Right cardiac atrium (tissue), 5 donors: ENCODE measurements around the gene BRPF3. TPM values are rescaled to one million over a fixed set of nuclear protein-coding genes. Genes with fewer than 3 reads are reported as not detected.

Source experiments
- ATAC-seq, 2 donors: fragments of 200-7000 bp; cut with Tn5 transposase; one replicate each; pipeline versions ENCODE4 v1.8.0 to v1.9.1; 2020; ENCODE audit warnings: moderate library complexity in 2 of 2, mild to moderate bottlenecking in 1 of 2
- DNase-seq, 3 donors: peaks; one replicate each; pipeline ENCODE4 v3.0.0-alpha.2; 2020
- H3K27ac ChIP-seq: one replicate; pipeline ENCODE4 v1.5.1; 2013; ENCODE audit warnings: mild to moderate bottlenecking, low read length, control low read depth, moderate library complexity
- H3K27me3 ChIP-seq: one replicate; pipeline ENCODE4 v1.6.1; 2013; ENCODE audit not compliant: control insufficient read depth, insufficient read depth
- H3K4me1 ChIP-seq: one replicate; pipeline ENCODE4 v1.6.1; 2013; ENCODE audit warnings: low read length; ENCODE audit not compliant: control insufficient read depth, insufficient read depth
- H3K4me3 ChIP-seq: one replicate; pipeline ENCODE4 v1.5.1; 2013; ENCODE audit warnings: low read length, control low read depth
- H3K9me3 ChIP-seq: one replicate; pipeline ENCODE4 v1.6.1; 2013; ENCODE audit warnings: low read length; ENCODE audit not compliant: control insufficient read depth
- WGBS: extraction: QIAGEN DNeasy Blood & Tissue Kit; methylation state at CpG from one replicate; pipeline ENCODE4 v1.1.7; 2013; 5-methylcytosine and 5-hydroxymethylcytosine counted together
- intact Hi-C, 4 donors: fragments of 100-400 bp; cut with DNase I; formaldehyde crosslinking; loops; one replicate each; pipeline versions ENCODE4 v1.11.0 to v1.14.0; 2022 to 2023
- polyA plus RNA-seq: library from polyadenylated mRNA; stranded (reverse); fragments of 200-250 nt; gene quantifications from one replicate; pipeline ENCODE4 v1.2.3, GENCODE V29; 2013
- total RNA-seq, 4 donors: library from RNA; stranded (reverse); fragmentation: NEBNext Ultra II Directional; extraction: Animal tissue kit (Norgen Biotek cat#: 25700); gene quantifications; one replicate each; pipeline ENCODE4 v1.2.1, GENCODE V29; 2021
- donor health status: healthy with polysubstance abuse.
- donor health status: DM: no; HTN: yes; CAD: no.
- donor health status: DM: no; HTN: no; CAD: no.
- donor health status: DM: no; HTN: yes; CAD: no; lungs with severe emphysema.
- donor health status: DM: yes; HTN: yes; CAD: no.

Gene BRPF3
- total and polyA plus RNA-seq, 5 donors = 13.8 to 29.8 (median 23.6) TPM

DNA sequence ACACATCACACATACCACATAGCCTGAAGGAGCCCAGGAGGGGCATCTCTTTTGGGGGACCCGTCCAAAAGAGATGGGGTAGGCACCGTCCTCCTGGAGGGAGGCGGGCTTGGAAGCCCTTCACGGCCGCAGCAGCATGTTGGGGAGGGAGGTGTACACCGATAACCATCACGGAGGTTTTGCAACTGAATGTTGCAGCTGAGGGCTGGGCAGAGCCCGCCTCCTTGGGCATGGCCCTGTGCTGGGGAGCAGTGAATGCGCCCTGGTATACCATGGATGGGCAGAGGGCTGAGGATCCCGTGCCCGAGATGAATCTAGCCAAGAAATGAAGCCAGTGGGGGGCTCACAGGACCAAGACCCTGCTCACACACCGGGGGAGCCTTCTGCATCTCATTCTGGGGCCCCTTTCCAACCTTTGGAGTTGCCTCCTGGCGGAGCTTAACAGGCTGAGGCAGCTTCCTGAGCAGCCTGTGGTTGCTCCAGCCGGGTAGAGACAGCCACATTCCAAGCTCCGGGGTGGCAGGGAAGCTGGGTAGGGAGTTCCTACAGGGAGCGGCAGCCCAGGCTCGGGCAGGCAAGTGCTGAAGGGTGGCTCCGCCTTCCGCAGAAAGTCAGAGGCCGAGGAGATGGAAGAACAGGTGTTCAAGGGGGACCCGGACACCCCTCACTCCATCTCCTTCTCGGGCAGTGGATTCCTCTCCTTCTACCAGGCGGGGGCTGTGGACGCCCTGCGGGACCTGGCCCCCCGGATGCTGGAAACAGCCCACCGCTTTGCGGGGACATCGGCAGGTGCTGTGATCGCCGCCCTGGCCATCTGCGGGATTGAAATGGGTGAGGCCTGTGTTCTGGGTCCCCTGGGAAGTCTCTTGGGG, 73.5 kb downstream of the BRPF3 start, which contains the start of gene PNPLA1:
Gene PNPLA1 (plus strand): TSS at position 227 of the 872 bp plus-strand sequence. CDS start 400 bp downstream, at position 627.
- intact Hi-C loops = no loop called here
- DNase-seq (peak in 1 of 3 donors; percentile 37), ATAC-seq (no peak)
- Histone ChIP-seq H3K4me1 (no peaks in the 10 kb centered on the region), H3K9me3 (no peaks in the 10 kb centered on the region), H3K27me3 (no peaks in the 10 kb centered on the region), H3K27ac (no peak within 1 kb of the TSS), H3K4me3 (no peak within 1 kb of the TSS)
- WGBS = 76% methylated on average over 32 of the region's 32 CpGs

DNA sequence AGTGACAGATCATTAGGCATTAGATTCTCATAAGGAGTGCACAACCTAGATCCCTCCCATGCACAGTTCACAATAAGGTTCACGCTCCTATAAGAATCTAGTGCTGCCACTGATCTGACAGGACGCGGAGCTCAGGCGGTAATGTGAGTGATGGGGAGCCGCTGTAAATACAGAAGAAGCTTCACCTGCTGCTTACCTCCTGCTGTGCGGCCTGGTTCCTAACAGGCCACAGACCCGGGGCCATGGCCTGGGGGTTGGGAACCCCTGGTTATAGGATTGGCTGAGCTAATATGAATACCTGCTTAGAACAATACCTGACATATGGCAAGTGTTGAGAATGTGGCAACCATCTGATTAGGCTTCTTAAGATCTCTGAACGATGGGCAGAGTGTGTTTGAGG, 75.7 kb downstream of the BRPF3 start:
- intact Hi-C loops = no loop called here
- ATAC-seq = no peak
- no peaks in the 10 kb centered on the region for H3K9me3 ChIP-seq
- H3K27me3 ChIP-seq = no peaks in the 10 kb centered on the region
- no peak overlapping the region for H3K4me3 ChIP-seq
- no peak for DNase-seq
- no peaks in the 10 kb centered on the region for H3K4me1 ChIP-seq
- 79% methylated on average over 8 of the region's 8 CpGs for WGBS
- H3K27ac ChIP-seq = no peak overlapping the region

DNA sequence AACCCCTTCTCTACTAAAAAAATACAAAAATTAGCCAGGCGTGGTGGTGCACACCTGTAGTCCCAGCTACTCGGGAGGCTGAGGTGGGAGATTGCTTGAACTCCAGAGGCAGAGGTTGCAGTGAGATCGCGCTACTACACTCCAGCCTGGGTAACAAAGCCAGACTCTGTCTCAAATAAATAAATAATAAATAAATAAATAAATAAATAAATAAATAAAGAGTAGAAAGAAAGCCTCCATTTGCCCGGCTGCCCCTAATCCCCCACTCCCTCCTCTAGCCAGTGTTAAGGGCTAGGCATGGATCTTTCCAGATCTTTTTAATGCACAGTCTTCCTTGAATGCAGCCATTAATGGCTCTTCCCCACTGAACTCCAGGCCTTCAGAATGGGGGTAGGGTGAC, 76.5 kb downstream of the BRPF3 start:
- Histone ChIP-seq H3K4me3 (no peak overlapping the region), H3K27ac (no peak overlapping the region), H3K9me3 (no peaks in the 10 kb centered on the region), H3K27me3 (no peaks in the 10 kb centered on the region), H3K4me1 (no peaks in the 10 kb centered on the region)
- DNase-seq (no peak), ATAC-seq (no peak)
- intact Hi-C loops = no loop called here
- 93% methylated on average over 5 of the region's 5 CpGs for WGBS

DNA sequence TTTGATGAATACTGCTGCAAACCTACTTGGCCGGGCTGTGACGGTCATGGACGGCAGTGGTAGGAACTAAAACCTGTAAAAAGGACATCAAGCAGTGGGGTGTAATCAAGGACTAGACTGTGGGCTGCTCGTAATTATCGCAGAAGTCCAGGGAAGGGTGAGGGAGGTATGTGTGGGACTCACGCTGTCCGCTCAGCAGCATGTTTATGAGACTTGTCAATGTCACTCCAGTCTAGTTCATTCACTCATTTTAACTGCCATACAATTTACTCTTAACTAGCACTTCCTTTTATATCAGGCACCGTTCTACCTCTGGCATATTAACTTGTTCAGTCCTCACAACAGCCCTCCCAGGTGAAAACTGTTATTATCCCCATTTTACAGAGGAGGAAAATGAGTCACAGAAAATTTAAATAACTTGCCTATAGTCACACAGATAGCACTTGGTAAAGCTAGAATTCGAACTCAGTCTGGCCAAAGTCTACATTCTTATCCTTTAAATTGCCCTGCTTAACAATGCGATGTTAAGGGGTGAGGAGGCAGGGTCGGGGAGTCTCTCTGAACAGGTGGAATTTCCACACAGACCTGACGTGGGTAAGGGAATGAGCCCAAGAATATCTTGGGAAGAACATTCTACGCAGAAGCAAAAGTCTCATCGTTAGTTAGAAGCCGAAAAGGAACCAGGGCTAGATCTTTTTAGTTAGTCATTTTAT, 77.4 kb downstream of the BRPF3 start:
- ATAC-seq = no peak
- H3K4me1 ChIP-seq = no peaks in the 10 kb centered on the region
- WGBS = 80% methylated on average over 15 of the region's 15 CpGs
- no peaks in the 10 kb centered on the region for H3K27me3 ChIP-seq
- H3K4me3 ChIP-seq = no peak overlapping the region
- intact Hi-C loops = no loop called here
- no peak overlapping the region for H3K27ac ChIP-seq
- H3K9me3 ChIP-seq = no peaks in the 10 kb centered on the region
- no peak for DNase-seq

DNA sequence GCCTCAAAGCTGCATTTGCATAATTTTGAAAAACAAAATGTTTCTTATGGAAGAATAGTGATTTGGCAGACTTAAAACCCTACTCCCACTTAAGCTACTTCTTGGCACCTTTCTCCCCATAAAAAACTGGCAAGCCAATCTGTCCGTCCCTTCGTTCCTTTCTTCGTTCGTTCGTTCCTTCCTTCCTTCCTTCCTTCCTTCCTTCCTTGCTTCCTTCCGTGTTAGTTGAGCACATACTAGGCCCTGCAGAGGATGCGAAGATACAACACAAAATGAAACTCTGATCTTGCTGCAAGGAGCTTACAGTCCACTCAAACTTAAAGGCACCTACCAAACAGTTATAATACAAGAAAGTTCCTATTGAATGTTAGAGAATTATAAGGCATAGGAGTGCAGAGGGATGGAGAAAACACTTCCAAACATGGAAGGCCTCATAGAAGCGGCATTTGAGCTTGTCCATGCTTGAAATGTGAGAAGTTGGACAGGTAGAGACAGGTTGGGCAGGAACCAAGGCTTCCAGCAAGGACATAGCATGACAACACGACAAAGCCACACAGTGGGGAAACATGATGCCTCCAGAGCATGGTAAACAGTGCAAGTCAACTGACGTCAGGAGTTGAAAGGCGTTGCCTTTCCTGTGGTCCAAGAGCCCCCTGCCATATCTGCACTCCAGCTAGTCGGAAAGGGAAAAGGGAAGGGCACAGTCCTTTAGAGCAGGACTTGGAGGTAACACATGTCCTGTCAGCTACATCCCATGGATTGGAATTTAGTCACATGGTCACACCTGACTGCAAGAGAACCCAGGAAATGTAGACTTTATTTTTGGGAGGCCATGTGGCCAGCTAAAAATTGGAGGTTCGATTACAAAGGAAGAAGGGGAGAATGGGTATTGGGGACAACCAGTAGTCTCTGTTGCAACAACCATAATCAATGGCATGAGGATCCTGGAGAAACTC, 80.3 kb downstream of the BRPF3 start:
- 69% methylated on average over 13 of the region's 13 CpGs for WGBS
- no peaks in the 10 kb centered on the region for H3K4me1 ChIP-seq
- no peaks in the 10 kb centered on the region for H3K27me3 ChIP-seq
- ATAC-seq (no peak), DNase-seq (no peak)
- intact Hi-C loops = no loop called here
- no peak overlapping the region for H3K4me3 ChIP-seq
- no peak overlapping the region for H3K27ac ChIP-seq
- H3K9me3 ChIP-seq = no peaks in the 10 kb centered on the region

DNA sequence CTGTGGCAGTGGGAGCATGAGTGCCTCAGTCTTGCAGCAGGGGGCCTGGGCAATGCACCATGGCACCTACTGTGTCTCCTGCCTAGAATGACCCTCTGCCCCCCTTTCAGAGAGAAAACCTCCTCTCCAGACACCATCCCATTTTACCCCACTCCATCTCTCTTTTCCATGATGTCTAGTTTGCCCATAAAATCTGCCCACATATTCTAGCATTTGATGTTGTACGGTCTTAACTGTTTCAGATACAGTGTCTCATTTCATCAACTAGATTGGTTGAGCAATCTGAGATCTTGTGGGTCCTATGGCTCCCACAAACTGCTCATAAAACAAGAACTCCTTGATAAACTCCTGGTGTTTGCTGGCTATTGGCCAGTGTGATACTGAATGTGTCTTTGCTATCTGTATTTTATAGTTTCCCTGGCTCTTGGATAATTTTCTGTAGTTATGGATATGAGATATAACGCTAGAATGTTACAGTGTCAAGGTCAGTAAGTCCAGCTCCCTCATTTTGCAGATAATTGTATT, 81.5 kb downstream of the BRPF3 start:
- 54% methylated on average over 2 of the region's 2 CpGs for WGBS
- Histone ChIP-seq H3K27me3 (no peaks in the 10 kb centered on the region), H3K4me1 (no peaks in the 10 kb centered on the region), H3K9me3 (no peaks in the 10 kb centered on the region), H3K27ac (no peak overlapping the region), H3K4me3 (no peak overlapping the region)
- intact Hi-C loops = no loop called here
- DNase-seq (no peak), ATAC-seq (no peak)

DNA sequence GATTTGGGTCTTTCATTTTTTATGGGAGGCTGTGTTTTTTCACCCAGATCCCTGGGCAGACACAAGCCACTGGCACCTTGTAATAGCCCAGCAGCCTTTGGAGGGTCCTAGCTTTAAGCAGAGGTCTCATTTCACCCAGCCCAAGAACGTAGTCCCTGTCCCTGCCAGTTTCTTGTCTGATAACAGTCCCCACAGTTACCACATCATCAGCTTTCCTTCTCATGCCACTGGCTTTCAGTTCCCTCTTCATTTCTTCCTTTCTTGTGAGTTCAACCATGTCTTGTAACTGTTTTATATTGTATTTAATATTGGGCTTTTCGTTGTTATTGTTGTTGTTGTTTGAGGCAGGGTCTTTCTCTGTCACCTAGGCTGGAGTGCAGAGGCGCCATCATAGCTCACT, 83.9 kb downstream of the BRPF3 start:
- ATAC-seq (no peak), DNase-seq (no peak)
- Histone ChIP-seq H3K27ac (no peak overlapping the region), H3K27me3 (no peaks in the 10 kb centered on the region), H3K4me3 (no peak overlapping the region), H3K4me1 (no peaks in the 10 kb centered on the region), H3K9me3 (no peaks in the 10 kb centered on the region)
- WGBS = 60% methylated on average over 3 of the region's 3 CpGs
- intact Hi-C loops = no loop called here

DNA sequence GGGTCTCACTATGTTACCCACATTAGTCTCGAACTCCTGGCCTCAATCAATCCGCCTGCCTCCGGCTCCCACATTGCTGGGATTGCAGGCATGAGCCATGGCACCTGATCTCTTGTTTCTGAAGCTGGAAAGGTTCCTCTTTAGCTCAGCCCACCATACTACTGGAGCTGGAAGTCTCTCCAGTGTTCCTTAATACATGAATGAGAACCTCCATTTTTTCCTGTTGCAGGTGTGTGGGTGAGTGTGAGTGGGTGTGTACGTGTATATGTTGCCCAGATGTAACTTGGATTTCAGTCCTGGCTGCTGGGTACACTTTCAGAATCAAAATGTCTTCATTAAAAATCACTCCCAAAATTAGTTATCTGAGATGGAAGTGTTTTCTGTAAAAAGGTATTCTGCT, 84.4 kb downstream of the BRPF3 start:
- Histone ChIP-seq H3K27me3 (no peaks in the 10 kb centered on the region), H3K4me1 (no peaks in the 10 kb centered on the region), H3K9me3 (no peaks in the 10 kb centered on the region), H3K4me3 (no peak overlapping the region), H3K27ac (no peak overlapping the region)
- intact Hi-C loops = no loop called here
- ATAC-seq = no peak
- WGBS = 81% methylated on average over 4 of the region's 4 CpGs
- DNase-seq = no peak
